Thoracic aorta (tissue), 2 donors: ENCODE results near the gene RBMS3. TPM values are rescaled to one million over a fixed set of nuclear protein-coding genes. Genes with fewer than 3 reads are reported as not detected.

Experiments
- ATAC-seq: fragments of 150-250 bp; one replicate; pipeline ENCODE4 v1.8.0; 2017; ENCODE audit warnings: low read depth; ENCODE audit not compliant: insufficient number of reproducible peaks, low FRiP score
- DNase-seq: peaks from one replicate; pipeline ENCODE4 v3.0.0-alpha.2; 2020; ENCODE audit warnings: low spot score
- H3K27ac ChIP-seq, 2 donors: fragments of 200-600 bp; sonication (generic); 1 replicate in 1 of 2; 2 replicates in 1 of 2; pipeline ENCODE4 v1.5.1; 2016; ENCODE audit warnings: mild to moderate bottlenecking in 2 of 2, moderate library complexity in 2 of 2
- H3K27me3 ChIP-seq: fragments of 200-600 bp; sonication (generic); replicated peaks from 2 replicates; pipeline ENCODE4 v1.6.0; 2016; ENCODE audit warnings: mild to moderate bottlenecking; ENCODE audit not compliant: insufficient read depth
- H3K36me3 ChIP-seq: fragments of 200-600 bp; sonication (generic); one replicate; pipeline ENCODE4 v1.5.1; 2016
- H3K4me1 ChIP-seq, 2 donors: fragments of 200-600 bp; sonication (generic); 1 replicate in 1 of 2; 2 replicates in 1 of 2; pipeline versions ENCODE4 v1.5.1 to v1.6.0; 2016; ENCODE audit warnings: low read depth in 2 of 2, mild to moderate bottlenecking in 1 of 2; ENCODE audit not compliant: control insufficient read depth in 1 of 2
- H3K4me3 ChIP-seq: fragments of 200-600 bp; sonication (generic); 2 replicates; pipeline ENCODE4 v1.5.1; 2016; ENCODE audit warnings: mild to moderate bottlenecking
- H3K9me3 ChIP-seq: fragments of 200-600 bp; sonication (generic); 2 replicates; pipeline ENCODE4 v1.5.1; 2016
- total RNA-seq, 2 donors: library from RNA; depleted of rRNA; stranded (reverse); fragments of >200 nt; gene quantifications; one replicate each; pipeline versions ENCODE4 v1.1.0 to v1.2.3, GENCODE V29; 2016
- TF ChIP-seq, protein P1 (sequence below): fragments of 200-600 bp; sonication (generic); IDR thresholded peaks from one replicate; pipeline ENCODE4 v1.5.1; 2019; ENCODE audit warnings: antibody characterized with exemption

RBMS3 gene
- total RNA-seq, 2 donors from 2014 or later: 149 to 186 TPM

DNA sequence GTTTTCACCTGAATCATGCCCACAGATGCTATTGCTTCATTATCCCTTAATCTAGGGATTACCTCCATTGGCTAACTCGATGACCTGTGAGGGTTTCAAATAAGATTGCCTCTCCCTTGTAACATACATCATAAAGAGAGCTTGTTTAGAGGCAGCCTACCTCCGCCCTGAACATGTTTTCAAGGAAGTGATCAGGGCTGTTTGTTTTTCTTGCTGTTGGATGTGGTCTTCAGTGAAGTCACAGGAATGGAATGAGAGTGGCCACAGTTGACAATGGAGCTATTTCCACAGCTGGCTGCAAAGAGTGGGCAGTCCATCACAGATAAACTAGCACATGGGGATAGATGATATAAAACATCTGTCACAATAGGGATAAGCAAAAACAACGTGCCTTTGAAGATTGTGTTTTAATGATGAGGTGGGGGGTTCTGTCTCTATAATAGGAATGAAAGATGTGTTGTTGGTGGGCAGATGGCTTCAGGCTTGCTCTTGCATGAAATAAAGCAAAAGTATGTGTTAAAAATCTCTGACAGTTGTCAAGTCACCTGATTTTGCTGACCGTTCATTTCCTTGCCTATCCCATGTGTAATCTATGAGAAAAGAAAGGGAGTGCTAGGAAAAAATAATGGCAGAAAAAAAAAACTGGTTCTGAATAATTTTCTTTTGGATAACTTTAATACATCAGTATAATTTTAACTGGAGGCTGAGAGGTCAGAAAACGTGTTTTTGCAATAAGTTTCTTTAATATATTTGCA lies 642.3 kb downstream of the RBMS3 start:
- H3K4me3 ChIP-seq: no peak overlapping the region
- no peak for ATAC-seq
- no peaks in the 10 kb centered on the region for H3K36me3 ChIP-seq
- TF ChIP-seq, protein P1, sequence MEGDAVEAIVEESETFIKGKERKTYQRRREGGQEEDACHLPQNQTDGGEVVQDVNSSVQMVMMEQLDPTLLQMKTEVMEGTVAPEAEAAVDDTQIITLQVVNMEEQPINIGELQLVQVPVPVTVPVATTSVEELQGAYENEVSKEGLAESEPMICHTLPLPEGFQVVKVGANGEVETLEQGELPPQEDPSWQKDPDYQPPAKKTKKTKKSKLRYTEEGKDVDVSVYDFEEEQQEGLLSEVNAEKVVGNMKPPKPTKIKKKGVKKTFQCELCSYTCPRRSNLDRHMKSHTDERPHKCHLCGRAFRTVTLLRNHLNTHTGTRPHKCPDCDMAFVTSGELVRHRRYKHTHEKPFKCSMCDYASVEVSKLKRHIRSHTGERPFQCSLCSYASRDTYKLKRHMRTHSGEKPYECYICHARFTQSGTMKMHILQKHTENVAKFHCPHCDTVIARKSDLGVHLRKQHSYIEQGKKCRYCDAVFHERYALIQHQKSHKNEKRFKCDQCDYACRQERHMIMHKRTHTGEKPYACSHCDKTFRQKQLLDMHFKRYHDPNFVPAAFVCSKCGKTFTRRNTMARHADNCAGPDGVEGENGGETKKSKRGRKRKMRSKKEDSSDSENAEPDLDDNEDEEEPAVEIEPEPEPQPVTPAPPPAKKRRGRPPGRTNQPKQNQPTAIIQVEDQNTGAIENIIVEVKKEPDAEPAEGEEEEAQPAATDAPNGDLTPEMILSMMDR: no peak
- no peaks in the 10 kb centered on the region for H3K27me3 ChIP-seq
- H3K27ac ChIP-seq: peak overlapping the region in 1 of 2 donors; percentile 43
- H3K4me1 ChIP-seq: peaks cover 8 to 29% of the 10 kb centered on the region in 2 donors
- DNase-seq: no peak
- no peaks in the 10 kb centered on the region for H3K9me3 ChIP-seq

DNA sequence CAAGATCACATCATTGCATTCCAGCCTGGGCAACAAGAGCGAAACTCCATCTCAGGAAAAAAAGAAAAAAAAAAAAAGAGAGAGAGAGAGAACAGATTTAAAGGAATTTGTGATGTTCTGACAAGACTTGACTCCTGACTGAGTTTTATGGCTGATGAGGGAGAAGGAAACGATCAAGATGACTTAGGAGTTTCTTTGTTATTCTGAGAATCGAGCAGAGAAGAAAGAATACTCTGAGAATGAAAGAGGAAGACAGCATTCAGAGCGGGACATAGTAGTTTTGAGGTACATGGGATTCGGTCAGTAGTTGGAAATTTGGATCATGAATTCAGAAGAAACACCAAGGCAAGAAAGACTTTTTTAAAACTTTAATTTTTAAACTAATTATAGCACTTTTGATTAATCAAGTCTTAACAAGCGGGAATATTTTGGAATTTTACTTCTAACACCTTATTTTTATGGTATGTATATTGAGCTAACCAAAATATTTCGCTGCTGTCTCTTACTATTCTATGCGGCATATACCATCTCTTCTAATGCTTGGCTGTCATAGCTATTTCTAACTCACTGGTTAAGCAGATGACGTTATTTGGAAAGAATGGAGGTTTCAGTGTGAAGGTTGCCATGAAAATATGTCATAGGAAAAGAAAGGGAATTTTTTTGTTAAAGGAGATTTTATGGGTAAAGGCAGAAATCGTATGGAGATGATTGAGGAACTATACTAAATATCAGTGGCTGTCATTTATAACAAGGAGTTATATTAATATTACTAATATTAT lies 644.1 kb downstream of the RBMS3 start:
- H3K27ac ChIP-seq: peak overlapping the region; percentile 74 to 87
- peak; percentile 96 for ATAC-seq
- peak overlapping the region; percentile 77 for H3K4me3 ChIP-seq

DNA sequence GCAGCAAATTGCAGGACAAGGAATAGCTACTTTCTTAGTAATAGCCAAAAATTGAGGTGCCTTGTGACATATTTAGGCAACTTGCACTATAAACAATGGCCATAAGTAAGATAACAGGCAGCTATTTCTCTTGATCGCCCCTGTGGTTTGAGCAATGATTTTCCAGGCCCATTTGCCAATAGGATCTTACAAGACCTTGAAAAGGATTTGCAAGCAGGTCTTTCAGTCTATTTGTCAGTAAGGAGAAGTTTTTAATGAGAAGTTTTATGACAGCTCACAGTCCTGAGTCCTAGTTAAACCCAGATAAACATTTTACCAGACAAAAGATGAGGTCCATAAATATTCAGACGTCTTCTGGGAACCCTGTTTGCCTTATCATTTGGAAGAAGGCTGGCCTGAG lies 645.5 kb downstream of the RBMS3 start:
- Histone ChIP-seq H3K36me3 (no peaks in the 10 kb centered on the region), H3K9me3 (no peaks in the 10 kb centered on the region), H3K4me1 (peaks cover 8 to 45% of the 10 kb centered on the region in 2 donors), H3K4me3 (peak overlapping the region; percentile 77), H3K27me3 (no peaks in the 10 kb centered on the region), H3K27ac (peak overlapping the region; percentile 74 to 87)
- DNase-seq (no peak), ATAC-seq (no peak)
- TF ChIP-seq, protein P1: no peak

More for the DNA sequence above, 644.1 kb downstream of the RBMS3 start:
- Histone ChIP-seq H3K4me1 (peaks cover 8 to 45% of the 10 kb centered on the region in 2 donors), H3K27me3 (no peaks in the 10 kb centered on the region), H3K36me3 (no peaks in the 10 kb centered on the region), H3K9me3 (no peaks in the 10 kb centered on the region)
- TF ChIP-seq, protein P1: no peak
- DNase-seq: no peak

DNA sequence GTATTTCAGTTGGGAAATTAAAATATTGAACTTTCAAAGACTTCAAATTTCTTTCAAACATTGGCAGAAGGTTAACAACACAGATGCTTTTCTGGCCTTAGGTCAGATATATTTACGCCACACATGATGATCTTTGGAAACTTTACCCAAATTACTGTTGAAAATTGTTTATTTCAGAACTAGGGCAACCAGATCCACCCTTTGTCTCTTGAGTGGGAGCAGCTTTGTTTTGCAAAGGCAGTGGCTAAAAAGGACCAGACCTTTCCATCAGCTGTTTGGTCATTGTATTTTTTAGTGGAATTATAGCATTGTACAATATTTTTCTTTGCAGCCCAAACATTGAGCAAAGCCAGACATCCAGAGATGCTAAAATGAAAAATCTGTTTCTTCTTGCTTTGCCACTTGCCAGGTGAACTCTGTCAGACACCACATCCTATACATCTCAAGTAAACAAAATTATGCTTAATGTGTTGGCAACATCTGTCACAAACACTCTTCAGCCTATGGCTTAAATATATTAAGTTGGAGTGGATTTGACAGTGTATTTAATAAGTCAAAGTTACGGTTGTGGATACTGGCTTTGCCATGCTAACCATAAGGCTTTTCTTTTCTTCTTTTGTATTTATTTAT lies 651.9 kb downstream of the RBMS3 start:
- TF ChIP-seq, protein P1: no peak
- no peaks in the 10 kb centered on the region for H3K36me3 ChIP-seq
- DNase-seq (no peak), ATAC-seq (no peak)
- H3K27ac ChIP-seq: no peak overlapping the region
- H3K4me1 ChIP-seq: peaks cover 0 to 16% of the 10 kb centered on the region in 2 donors
- no peak overlapping the region for H3K4me3 ChIP-seq
- no peaks in the 10 kb centered on the region for H3K9me3 ChIP-seq
- H3K27me3 ChIP-seq: no peaks in the 10 kb centered on the region
